Psoas muscle (tissue), 8 donors: ENCODE measurements around the gene TP63. TPM values are rescaled to one million over a fixed set of nuclear protein-coding genes. Genes with fewer than 3 reads are reported as not detected.

ENCODE experiments used
- ATAC-seq, 4 donors: fragments of 200-7000 bp; cut with Tn5 transposase; one replicate each; pipeline ENCODE4 v1.9.1; 2020; ENCODE audit warnings: moderate library complexity in 3 of 4, mild to moderate bottlenecking in 2 of 4
- DNase-seq, 2 donors: peaks; one replicate each; pipeline ENCODE4 v3.0.0-alpha.2; 2020
- H3K27ac ChIP-seq: fragments of 200-600 bp; one replicate; pipeline ENCODE4 v1.8.0; 2022
- H3K27me3 ChIP-seq, 3 donors: fragments of 200-600 bp in 1 of 3; one replicate each; pipeline versions ENCODE4 v1.6.1 to v1.8.0; 2013 to 2022; ENCODE audit warnings: low read length in 2 of 3, mild to moderate bottlenecking in 2 of 3, moderate library complexity in 1 of 3; ENCODE audit not compliant: insufficient read depth in 3 of 3
- H3K36me3 ChIP-seq, 2 donors: fragments of 200-600 bp in 1 of 2; one replicate each; pipeline versions ENCODE4 v1.6.1 to v1.8.0; 2013 to 2022; ENCODE audit warnings: low read depth in 1 of 2, mild to moderate bottlenecking in 1 of 2, moderate library complexity in 1 of 2; ENCODE audit not compliant: insufficient read depth in 1 of 2
- H3K4me1 ChIP-seq: fragments of 200-600 bp; one replicate; pipeline ENCODE4 v1.8.0; 2022
- H3K4me3 ChIP-seq: fragments of 200-600 bp; one replicate; pipeline ENCODE4 v1.8.0; 2022; ENCODE audit warnings: mild to moderate bottlenecking
- H3K9me3 ChIP-seq: fragments of 200-600 bp; one replicate; pipeline ENCODE4 v1.8.0; 2022
- WGBS, 3 donors: extraction: QIAGEN DNeasy Blood & Tissue Kit; methylation state at CpG; one replicate each; pipeline versions ENCODE4 v1.1.6 to v1.1.7; 2013; 5-methylcytosine and 5-hydroxymethylcytosine counted together
- intact Hi-C, 2 donors: fragments of 100-400 bp; cut with DNase I; formaldehyde crosslinking; loops; one replicate each; pipeline versions ENCODE4 v1.11.0 to v1.14.2; 2022
- polyA plus RNA-seq, 3 donors: library from polyadenylated mRNA; stranded (reverse); fragments of 200-250 nt; gene quantifications; one replicate each; pipeline ENCODE4 v1.2.3, GENCODE V29; 2013
- total RNA-seq, 4 donors: library from RNA; stranded (reverse); fragmentation: NEBNext Ultra II Directional in 2 of 4; extraction: Animal tissue kit (Norgen Biotek cat#: 25700) in 2 of 4; gene quantifications; one replicate each; pipeline versions ENCODE4 v1.2.1 to v1.2.4, GENCODE V29; 2021 to 2023
- TF ChIP-seq, protein P1 (sequence below): fragments of 200-600 bp; IDR thresholded peaks from one replicate; pipeline ENCODE4 v1.8.0; 2022; ENCODE audit warnings: antibody characterized with exemption
- donor health status: healthy with polysubstance abuse.
- donor health status: DM: no; HTN: no; CAD: no; lungs with moderate emphysema.
- donor health status: Bipolar disorder and iron deficiency.
- donor health status: healthy.
- donor health status: DM: yes; HTN: yes; CAD: no.
- donor health status: DM: no; HTN: no; CAD: no.
- donor health status: DM: no; HTN: no; CAD: no.
- donor health status: DM: yes; HTN: yes; CAD: no.

Gene TP63
- total and polyA plus RNA-seq, 7 donors: 1.4 to 83.0 (median 13.1) TPM

GRCh38 chr3:189927975-189928895 lies 297.0 kb downstream of the TP63 start:
- Histone ChIP-seq H3K27me3 (no peaks in the 10 kb centered on the region), H3K4me3 (no peak overlapping the region), H3K4me1 (no peaks in the 10 kb centered on the region), H3K27ac (no peak overlapping the region), H3K36me3 (no peaks in the 10 kb centered on the region), H3K9me3 (no peaks in the 10 kb centered on the region)
- 73 to 82% (median 80%) methylated on average over 6 of the region's 6 CpGs for WGBS, 3 donors
- TF ChIP-seq, protein P1, sequence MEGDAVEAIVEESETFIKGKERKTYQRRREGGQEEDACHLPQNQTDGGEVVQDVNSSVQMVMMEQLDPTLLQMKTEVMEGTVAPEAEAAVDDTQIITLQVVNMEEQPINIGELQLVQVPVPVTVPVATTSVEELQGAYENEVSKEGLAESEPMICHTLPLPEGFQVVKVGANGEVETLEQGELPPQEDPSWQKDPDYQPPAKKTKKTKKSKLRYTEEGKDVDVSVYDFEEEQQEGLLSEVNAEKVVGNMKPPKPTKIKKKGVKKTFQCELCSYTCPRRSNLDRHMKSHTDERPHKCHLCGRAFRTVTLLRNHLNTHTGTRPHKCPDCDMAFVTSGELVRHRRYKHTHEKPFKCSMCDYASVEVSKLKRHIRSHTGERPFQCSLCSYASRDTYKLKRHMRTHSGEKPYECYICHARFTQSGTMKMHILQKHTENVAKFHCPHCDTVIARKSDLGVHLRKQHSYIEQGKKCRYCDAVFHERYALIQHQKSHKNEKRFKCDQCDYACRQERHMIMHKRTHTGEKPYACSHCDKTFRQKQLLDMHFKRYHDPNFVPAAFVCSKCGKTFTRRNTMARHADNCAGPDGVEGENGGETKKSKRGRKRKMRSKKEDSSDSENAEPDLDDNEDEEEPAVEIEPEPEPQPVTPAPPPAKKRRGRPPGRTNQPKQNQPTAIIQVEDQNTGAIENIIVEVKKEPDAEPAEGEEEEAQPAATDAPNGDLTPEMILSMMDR: no peak
- DNase-seq (no peak), ATAC-seq (no peak)
- intact Hi-C loops: no loop called here

GRCh38 chr3:189936201-189936945 lies 305.2 kb downstream of the TP63 start:
- Histone ChIP-seq H3K9me3 (no peaks in the 10 kb centered on the region), H3K27ac (no peak overlapping the region), H3K27me3 (no peaks in the 10 kb centered on the region), H3K4me3 (no peak overlapping the region), H3K4me1 (no peaks in the 10 kb centered on the region), H3K36me3 (no peaks in the 10 kb centered on the region)
- intact Hi-C loops: no loop called here
- DNase-seq (no peak), ATAC-seq (no peak)
- TF ChIP-seq, protein P1: no peak
- WGBS, 3 donors: 74 to 76% (median 75%) methylated on average over 6 of the region's 6 CpGs

GRCh38 chr3:189937302-189938127 lies 306.3 kb downstream of the TP63 start:
- ATAC-seq: no peak
- H3K4me1 ChIP-seq: no peaks in the 10 kb centered on the region
- 63 to 80% (median 79%) methylated on average over 7 of the region's 7 CpGs for WGBS, 3 donors

DNA sequence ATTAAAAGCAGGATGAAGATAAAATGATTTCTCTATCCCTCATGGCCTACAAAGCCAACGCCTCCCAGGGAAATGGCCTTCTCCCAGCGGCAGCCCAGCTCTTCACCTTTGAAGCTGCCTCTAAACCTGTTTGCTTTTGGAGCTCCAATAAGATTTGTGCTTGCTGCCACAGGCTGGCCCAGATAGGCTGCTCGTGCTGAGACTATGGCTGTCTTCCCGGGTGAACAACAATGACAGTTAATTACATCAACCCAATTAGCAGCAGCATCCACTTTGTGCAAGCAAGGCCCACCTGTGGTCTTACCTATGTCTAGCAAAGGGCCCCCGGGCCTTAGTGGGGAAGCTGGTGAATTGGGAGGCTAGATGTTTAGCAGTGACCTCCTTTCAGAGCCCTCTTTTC lies 309.9 kb downstream of the TP63 start:
- DNase-seq (no peak), ATAC-seq (no peak)
- Histone ChIP-seq H3K27ac (no peak overlapping the region), H3K9me3 (no peaks in the 10 kb centered on the region), H3K27me3 (no peaks in the 10 kb centered on the region), H3K4me1 (no peaks in the 10 kb centered on the region), H3K4me3 (no peak overlapping the region), H3K36me3 (no peaks in the 10 kb centered on the region)
- intact Hi-C loops: loop anchor here in 1 of 2 donors (10.0 kb wide), 1 partner anchor 256 kb away; no protein-coding TSS in a partner anchor
- TF ChIP-seq, protein P1: no peak
- 88 to 92% (median 89%) methylated on average over 5 of the region's 5 CpGs for WGBS, 3 donors

More at GRCh38 chr3:189937302-189938127, 306.3 kb downstream of the TP63 start:
- Histone ChIP-seq H3K4me3 (no peak overlapping the region), H3K27ac (no peak overlapping the region), H3K9me3 (no peaks in the 10 kb centered on the region), H3K27me3 (no peaks in the 10 kb centered on the region), H3K36me3 (no peaks in the 10 kb centered on the region)
- TF ChIP-seq, protein P1: no peak
- intact Hi-C loops: no loop called here
- no peak for DNase-seq
